HEK293 (cell line): ENCODE data around the gene MECR.

Experiments
- CTCF ChIA-PET: fragments of 350-600 bp; formaldehyde crosslinking; extraction: SDS; loops from one replicate; lab custom pipeline; 2021; ENCODE audit warnings: antibody characterized with exemption; lab: Yijun Ruan, JAX
- POLR2A ChIA-PET: fragments of 300-600 bp; formaldehyde crosslinking; extraction: SDS; loops from one replicate; lab custom pipeline; 2020; ENCODE audit warnings: antibody characterized with exemption, inconsistent platforms; lab: Yijun Ruan, JAX
- H3K27ac ChIP-seq: fragments of 200-500 bp; sonication (Bioruptor generic); 2 replicates; pipeline ENCODE4 v1.5.1; 2014; ENCODE audit warnings: low read depth, low read length, control low read depth, inconsistent platforms; ENCODE audit errors: extremely low read depth
- H3K36me3 ChIP-seq, 2 experiments: fragments of 200-500 bp in 1 of 2; sonication (Bioruptor generic) in 1 of 2; 1 replicate in 1 of 2; 2 replicates in 1 of 2; pipeline ENCODE4 v1.5.1; 2014 to 2017; ENCODE audit warnings: inconsistent platforms in 2 of 2, low read length in 2 of 2; ENCODE audit not compliant: control insufficient read depth in 2 of 2, insufficient read depth in 1 of 2
- H3K4me1 ChIP-seq: fragments of 200-500 bp; sonication (Bioruptor generic); 2 replicates; pipeline ENCODE4 v1.5.1; 2014; ENCODE audit warnings: mild to moderate bottlenecking, low read length, inconsistent platforms; ENCODE audit not compliant: control insufficient read depth, insufficient read depth
- H3K4me3 ChIP-seq: 2 replicates; pipeline ENCODE4 v1.5.1; 2011; ENCODE audit warnings: low read depth, mild to moderate bottlenecking, control low read depth, low read length, moderate library complexity
- H3K9me3 ChIP-seq: fragments of 200-500 bp; sonication (Bioruptor generic); 2 replicates; pipeline ENCODE4 v1.5.1; 2014; ENCODE audit warnings: low read depth, low read length, inconsistent platforms; ENCODE audit not compliant: control insufficient read depth, insufficient read depth
- EGR2 ChIP-seq: fragments of 450-650 bp; formaldehyde crosslinking; IDR thresholded peaks from 2 replicates; pipeline ENCODE4 v1.5.1; 2016; ENCODE audit warnings: low read depth, missing biosample characterization, missing genetic modification characterization
- ZFP3 ChIP-seq: fragments of 450-650 bp; formaldehyde crosslinking; IDR thresholded peaks from 2 replicates; pipeline ENCODE4 v1.5.1; 2016; ENCODE audit warnings: low read depth, missing biosample characterization, missing genetic modification characterization
- ZNF274 ChIP-seq, 2 experiments: fragments of 200-500 bp in 1 of 2; fragments of 450-650 bp in 1 of 2; sonication (Bioruptor generic) in 1 of 2; formaldehyde crosslinking in 1 of 2; IDR thresholded peaks; 2 replicates each; pipeline versions ENCODE4 v1.5.1 to v1.6.1; 2014 to 2016; ENCODE audit warnings: borderline replicate concordance in 1 of 2, inconsistent platforms in 1 of 2, low read length in 1 of 2, missing biosample characterization in 1 of 2, missing genetic modification characterization in 1 of 2
- ZNF391 ChIP-seq: fragments of 450-650 bp; formaldehyde crosslinking; IDR thresholded peaks from 2 replicates; pipeline ENCODE4 v1.5.1; 2016; ENCODE audit warnings: low read depth, missing biosample characterization, missing genetic modification characterization, borderline replicate concordance
- ZNF426 ChIP-seq: fragments of 450-650 bp; formaldehyde crosslinking; IDR thresholded peaks from 2 replicates; pipeline ENCODE4 v1.5.1; 2017; ENCODE audit warnings: missing biosample characterization, missing genetic modification characterization, mild to moderate bottlenecking, inconsistent platforms, moderate library complexity
- ZNF473 ChIP-seq: fragments of 450-650 bp; formaldehyde crosslinking; IDR thresholded peaks from 2 replicates; pipeline ENCODE4 v1.5.1; 2017; ENCODE audit warnings: missing biosample characterization, missing genetic modification characterization
- ZNF76 ChIP-seq: fragments of 450-650 bp; formaldehyde crosslinking; IDR thresholded peaks from 2 replicates; pipeline ENCODE4; 2016; ENCODE audit warnings: low read depth, missing biosample characterization, missing genetic modification characterization, borderline replicate concordance
- TF ChIP-seq, protein P1 (sequence below): fragments of 450-650 bp; formaldehyde crosslinking; IDR thresholded peaks from 2 replicates; pipeline ENCODE4 v1.5.1; 2016; ENCODE audit warnings: missing biosample characterization, missing genetic modification characterization
- TF ChIP-seq, protein P2 (sequence below): fragments of 450-650 bp; formaldehyde crosslinking; IDR thresholded peaks from 2 replicates; pipeline ENCODE4 v1.5.1; 2017; ENCODE audit warnings: missing biosample characterization, missing genetic modification characterization
- TF ChIP-seq, protein P3 (sequence below): fragments of 450-650 bp; formaldehyde crosslinking; IDR thresholded peaks from 2 replicates; pipeline ENCODE4 v1.5.1; 2017; ENCODE audit warnings: missing biosample characterization, missing genetic modification characterization
- TF ChIP-seq, protein P4 (sequence below): fragments of 450-650 bp; IDR thresholded peaks from 2 replicates; pipeline ENCODE4 v1.5.1; 2018; ENCODE audit warnings: missing biosample characterization, mild to moderate bottlenecking, missing genetic modification characterization
- TF ChIP-seq, protein P5 (sequence below): fragments of 450-650 bp; formaldehyde crosslinking; IDR thresholded peaks from 2 replicates; pipeline ENCODE4 v1.5.1; 2016; ENCODE audit warnings: missing biosample characterization, missing genetic modification characterization
- TF ChIP-seq, protein P6 (sequence below): fragments of 450-650 bp; formaldehyde crosslinking; IDR thresholded peaks from 2 replicates; pipeline ENCODE4 v1.5.1; 2016; ENCODE audit warnings: missing biosample characterization, missing genetic modification characterization
- TF ChIP-seq, protein P7 (sequence below): fragments of 450-650 bp; formaldehyde crosslinking; IDR thresholded peaks from 2 replicates; pipeline ENCODE4 v1.5.1; 2016; ENCODE audit warnings: missing biosample characterization, missing genetic modification characterization
- TF ChIP-seq, protein P8 (sequence below): sonication (generic); formaldehyde crosslinking; IDR thresholded peaks from 2 replicates; pipeline ENCODE4 v1.8.1; 2022; ENCODE audit warnings: mild to moderate bottlenecking, moderate library complexity, missing genetic modification reagents

MECR gene

DNA sequence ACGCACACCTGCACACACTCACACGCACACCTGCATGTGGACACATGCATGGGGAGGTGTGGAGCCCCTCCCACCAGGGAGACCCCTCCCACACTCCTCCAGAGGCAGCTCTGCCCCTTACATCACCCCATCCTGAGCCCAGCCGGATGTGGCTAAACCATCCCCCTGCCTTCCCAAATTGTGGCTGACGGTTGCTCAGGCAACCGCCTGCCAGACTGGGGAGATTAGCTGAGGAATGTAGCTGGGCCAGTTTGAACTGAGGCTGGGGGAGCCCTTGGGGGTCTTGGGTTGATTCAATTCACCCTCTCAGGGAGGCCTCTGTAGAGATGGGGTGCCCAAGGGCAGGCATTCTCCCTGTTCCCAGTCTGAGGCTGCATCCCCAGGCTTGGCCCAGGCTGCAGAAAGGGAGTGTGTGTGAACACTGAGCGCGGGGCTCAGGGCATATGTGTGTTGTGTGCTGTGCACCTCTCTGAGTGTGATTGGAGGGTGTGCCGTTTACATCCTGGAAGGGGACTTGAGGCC lies 18.5 kb upstream of the MECR start (continued):
- TF ChIP-seq ZNF274 (IDR thresholded peaks at IDR 0.05; ENCODE audit: low read length) (no peak), ZNF274 (tag by site-specific recombination; IDR thresholded peaks at IDR 0.05; ENCODE audit: borderline replicate concordance) (no peak)

DNA sequence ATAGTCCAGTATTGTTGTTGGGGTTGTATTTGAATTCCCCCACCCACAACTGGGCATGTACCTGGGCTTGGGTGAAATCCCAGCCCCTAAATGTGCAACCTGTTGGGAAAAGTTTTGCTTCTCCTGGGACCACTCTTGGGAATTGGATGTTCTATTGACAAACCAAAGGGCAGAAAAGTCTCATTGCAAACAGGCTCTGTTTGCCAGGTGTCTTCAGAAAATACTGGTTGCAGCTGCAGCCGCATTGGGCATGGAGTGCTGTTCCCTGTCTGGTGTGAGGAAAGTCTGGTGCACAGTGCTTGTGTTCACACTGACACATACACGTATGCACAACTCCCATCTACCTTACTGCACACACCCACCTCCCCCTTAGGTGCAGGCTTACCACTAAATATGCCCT lies 17.7 kb upstream of the MECR start:
- ChIA-PET POLR2A (no interaction called here), CTCF (interaction anchor here (0.6 kb wide), 1 partner anchor 1675 kb away, joined by 3 read pairs; no protein-coding TSS in a partner anchor)
- no peaks in the 10 kb centered on the region for H3K4me1 ChIP-seq
- H3K4me3 ChIP-seq = no peak overlapping the region
- no peak overlapping the region for H3K27ac ChIP-seq
- no peaks in the 10 kb centered on the region for H3K9me3 ChIP-seq
- H3K36me3 ChIP-seq = no peaks in the 10 kb centered on the region
- no peak for TF ChIP-seq ZNF426 (tag by site-specific recombination)
- TF ChIP-seq, protein P1, sequence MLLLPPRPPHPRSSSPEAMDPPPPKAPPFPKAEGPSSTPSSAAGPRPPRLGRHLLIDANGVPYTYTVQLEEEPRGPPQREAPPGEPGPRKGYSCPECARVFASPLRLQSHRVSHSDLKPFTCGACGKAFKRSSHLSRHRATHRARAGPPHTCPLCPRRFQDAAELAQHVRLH (tag by site-specific recombination) = no peak
- no peak for TF ChIP-seq ZNF76 (tag by site-specific recombination)
- TF ChIP-seq EGR2 (tag by site-specific recombination) = no peak
- TF ChIP-seq, protein P2, sequence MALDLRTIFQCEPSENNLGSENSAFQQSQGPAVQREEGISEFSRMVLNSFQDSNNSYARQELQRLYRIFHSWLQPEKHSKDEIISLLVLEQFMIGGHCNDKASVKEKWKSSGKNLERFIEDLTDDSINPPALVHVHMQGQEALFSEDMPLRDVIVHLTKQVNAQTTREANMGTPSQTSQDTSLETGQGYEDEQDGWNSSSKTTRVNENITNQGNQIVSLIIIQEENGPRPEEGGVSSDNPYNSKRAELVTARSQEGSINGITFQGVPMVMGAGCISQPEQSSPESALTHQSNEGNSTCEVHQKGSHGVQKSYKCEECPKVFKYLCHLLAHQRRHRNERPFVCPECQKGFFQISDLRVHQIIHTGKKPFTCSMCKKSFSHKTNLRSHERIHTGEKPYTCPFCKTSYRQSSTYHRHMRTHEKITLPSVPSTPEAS (tag by site-specific recombination) = no peak
- TF ChIP-seq ZNF473 (tag by site-specific recombination) = no peak
- no peak for TF ChIP-seq ZFP3
- TF ChIP-seq, protein P3, sequence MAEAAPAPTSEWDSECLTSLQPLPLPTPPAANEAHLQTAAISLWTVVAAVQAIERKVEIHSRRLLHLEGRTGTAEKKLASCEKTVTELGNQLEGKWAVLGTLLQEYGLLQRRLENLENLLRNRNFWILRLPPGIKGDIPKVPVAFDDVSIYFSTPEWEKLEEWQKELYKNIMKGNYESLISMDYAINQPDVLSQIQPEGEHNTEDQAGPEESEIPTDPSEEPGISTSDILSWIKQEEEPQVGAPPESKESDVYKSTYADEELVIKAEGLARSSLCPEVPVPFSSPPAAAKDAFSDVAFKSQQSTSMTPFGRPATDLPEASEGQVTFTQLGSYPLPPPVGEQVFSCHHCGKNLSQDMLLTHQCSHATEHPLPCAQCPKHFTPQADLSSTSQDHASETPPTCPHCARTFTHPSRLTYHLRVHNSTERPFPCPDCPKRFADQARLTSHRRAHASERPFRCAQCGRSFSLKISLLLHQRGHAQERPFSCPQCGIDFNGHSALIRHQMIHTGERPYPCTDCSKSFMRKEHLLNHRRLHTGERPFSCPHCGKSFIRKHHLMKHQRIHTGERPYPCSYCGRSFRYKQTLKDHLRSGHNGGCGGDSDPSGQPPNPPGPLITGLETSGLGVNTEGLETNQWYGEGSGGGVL (tag by site-specific recombination) = no peak

DNA sequence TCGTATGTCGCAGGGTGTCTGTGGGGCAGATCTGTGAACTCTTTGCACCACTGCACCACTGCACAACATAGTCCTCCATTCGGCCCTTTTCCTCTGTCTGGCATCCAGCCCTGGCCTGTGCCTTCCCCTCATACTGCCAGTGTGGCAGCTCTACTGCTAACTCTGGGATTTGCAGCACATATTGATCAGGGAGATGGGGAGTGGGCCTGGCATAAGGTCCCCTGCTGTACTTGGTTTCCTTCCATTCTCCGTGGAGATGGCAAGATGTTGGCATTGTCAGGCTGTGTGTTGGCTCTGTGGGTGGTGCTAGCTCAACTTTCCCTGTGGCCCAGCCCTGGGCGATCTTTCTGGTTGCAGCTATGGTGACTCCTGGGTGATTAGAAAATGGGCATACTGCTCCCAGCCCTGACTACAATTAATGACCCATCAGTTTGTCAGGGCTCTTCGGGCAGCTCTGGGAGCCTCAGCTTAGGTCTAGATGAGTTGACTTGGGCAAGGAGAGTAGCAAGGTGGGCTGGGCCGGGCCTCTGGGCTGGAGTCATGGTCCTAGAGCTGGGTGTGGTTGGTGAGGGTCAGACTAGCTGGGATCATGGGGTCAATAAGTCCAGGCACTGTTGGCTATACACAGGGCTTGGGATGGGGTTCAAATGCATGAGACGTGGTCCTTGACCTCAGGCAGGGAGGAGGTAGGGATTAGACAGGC lies 17.0 kb upstream of the MECR start:
- POLR2A ChIA-PET = no interaction called here
- H3K27ac ChIP-seq = no peak overlapping the region
- H3K4me1 ChIP-seq = no peaks in the 10 kb centered on the region
- CTCF ChIA-PET = interaction anchor here (0.5 kb wide), 1 partner anchor 17 kb away, joined by 4 read pairs; no protein-coding TSS in a partner anchor
- no peak overlapping the region for H3K4me3 ChIP-seq
- H3K36me3 ChIP-seq = no peaks in the 10 kb centered on the region
- H3K9me3 ChIP-seq = no peaks in the 10 kb centered on the region
- TF ChIP-seq, protein P4, sequence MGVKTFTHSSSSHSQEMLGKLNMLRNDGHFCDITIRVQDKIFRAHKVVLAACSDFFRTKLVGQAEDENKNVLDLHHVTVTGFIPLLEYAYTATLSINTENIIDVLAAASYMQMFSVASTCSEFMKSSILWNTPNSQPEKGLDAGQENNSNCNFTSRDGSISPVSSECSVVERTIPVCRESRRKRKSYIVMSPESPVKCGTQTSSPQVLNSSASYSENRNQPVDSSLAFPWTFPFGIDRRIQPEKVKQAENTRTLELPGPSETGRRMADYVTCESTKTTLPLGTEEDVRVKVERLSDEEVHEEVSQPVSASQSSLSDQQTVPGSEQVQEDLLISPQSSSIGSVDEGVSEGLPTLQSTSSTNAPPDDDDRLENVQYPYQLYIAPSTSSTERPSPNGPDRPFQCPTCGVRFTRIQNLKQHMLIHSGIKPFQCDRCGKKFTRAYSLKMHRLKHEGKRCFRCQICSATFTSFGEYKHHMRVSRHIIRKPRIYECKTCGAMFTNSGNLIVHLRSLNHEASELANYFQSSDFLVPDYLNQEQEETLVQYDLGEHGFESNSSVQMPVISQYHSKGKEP = no peak
- TF ChIP-seq, protein P5, sequence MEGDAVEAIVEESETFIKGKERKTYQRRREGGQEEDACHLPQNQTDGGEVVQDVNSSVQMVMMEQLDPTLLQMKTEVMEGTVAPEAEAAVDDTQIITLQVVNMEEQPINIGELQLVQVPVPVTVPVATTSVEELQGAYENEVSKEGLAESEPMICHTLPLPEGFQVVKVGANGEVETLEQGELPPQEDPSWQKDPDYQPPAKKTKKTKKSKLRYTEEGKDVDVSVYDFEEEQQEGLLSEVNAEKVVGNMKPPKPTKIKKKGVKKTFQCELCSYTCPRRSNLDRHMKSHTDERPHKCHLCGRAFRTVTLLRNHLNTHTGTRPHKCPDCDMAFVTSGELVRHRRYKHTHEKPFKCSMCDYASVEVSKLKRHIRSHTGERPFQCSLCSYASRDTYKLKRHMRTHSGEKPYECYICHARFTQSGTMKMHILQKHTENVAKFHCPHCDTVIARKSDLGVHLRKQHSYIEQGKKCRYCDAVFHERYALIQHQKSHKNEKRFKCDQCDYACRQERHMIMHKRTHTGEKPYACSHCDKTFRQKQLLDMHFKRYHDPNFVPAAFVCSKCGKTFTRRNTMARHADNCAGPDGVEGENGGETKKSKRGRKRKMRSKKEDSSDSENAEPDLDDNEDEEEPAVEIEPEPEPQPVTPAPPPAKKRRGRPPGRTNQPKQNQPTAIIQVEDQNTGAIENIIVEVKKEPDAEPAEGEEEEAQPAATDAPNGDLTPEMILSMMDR (tag by site-specific recombination) = no peak
- TF ChIP-seq, protein P6, sequence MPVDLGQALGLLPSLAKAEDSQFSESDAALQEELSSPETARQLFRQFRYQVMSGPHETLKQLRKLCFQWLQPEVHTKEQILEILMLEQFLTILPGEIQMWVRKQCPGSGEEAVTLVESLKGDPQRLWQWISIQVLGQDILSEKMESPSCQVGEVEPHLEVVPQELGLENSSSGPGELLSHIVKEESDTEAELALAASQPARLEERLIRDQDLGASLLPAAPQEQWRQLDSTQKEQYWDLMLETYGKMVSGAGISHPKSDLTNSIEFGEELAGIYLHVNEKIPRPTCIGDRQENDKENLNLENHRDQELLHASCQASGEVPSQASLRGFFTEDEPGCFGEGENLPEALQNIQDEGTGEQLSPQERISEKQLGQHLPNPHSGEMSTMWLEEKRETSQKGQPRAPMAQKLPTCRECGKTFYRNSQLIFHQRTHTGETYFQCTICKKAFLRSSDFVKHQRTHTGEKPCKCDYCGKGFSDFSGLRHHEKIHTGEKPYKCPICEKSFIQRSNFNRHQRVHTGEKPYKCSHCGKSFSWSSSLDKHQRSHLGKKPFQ (tag by site-specific recombination) = no peak
- no peak for TF ChIP-seq ZNF391 (tag by site-specific recombination)
- TF ChIP-seq, protein P7, sequence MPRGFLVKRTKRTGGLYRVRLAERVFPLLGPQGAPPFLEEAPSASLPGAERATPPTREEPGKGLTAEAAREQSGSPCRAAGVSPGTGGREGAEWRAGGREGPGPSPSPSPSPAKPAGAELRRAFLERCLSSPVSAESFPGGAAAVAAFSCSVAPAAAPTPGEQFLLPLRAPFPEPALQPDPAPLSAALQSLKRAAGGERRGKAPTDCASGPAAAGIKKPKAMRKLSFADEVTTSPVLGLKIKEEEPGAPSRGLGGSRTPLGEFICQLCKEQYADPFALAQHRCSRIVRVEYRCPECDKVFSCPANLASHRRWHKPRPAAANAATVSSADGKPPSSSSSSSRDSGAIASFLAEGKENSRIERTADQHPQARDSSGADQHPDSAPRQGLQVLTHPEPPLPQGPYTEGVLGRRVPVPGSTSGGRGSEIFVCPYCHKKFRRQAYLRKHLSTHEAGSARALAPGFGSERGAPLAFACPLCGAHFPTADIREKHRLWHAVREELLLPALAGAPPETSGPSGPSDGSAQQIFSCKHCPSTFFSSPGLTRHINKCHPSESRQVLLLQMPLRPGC (tag by site-specific recombination) = no peak
- TF ChIP-seq, protein P8, sequence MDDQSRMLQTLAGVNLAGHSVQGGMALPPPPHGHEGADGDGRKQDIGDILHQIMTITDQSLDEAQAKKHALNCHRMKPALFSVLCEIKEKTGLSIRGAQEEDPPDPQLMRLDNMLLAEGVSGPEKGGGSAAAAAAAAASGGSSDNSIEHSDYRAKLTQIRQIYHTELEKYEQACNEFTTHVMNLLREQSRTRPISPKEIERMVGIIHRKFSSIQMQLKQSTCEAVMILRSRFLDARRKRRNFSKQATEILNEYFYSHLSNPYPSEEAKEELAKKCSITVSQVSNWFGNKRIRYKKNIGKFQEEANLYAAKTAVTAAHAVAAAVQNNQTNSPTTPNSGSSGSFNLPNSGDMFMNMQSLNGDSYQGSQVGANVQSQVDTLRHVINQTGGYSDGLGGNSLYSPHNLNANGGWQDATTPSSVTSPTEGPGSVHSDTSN = no peak
